Activated CD8-positive, alpha-beta memory T cell treated with anti-CD3 and anti-CD28 coated beads for 1 hour (primary cell): ENCODE data around the gene STX4.
A peak's percentile ranks its signal among the peaks of the same experiment; 100 is the strongest.
"Not testable (repeated sequence)": the region's sequence is repeated elsewhere in the genome, so short reads cannot be mapped to it uniquely, and the experiment has no call there.

ENCODE experiments used
- DNase-seq, 2 donors: peaks; one replicate each; pipeline ENCODE4 v3.0.0-alpha.2; 2020; ENCODE audit warnings: low read depth in 1 of 2; ENCODE audit errors: extremely low read depth in 1 of 2

Gene STX4

GRCh38 chr16:30998852-30999761, 34.3 kb upstream of the STX4 start:
- DNase-seq, result no peak

DNA sequence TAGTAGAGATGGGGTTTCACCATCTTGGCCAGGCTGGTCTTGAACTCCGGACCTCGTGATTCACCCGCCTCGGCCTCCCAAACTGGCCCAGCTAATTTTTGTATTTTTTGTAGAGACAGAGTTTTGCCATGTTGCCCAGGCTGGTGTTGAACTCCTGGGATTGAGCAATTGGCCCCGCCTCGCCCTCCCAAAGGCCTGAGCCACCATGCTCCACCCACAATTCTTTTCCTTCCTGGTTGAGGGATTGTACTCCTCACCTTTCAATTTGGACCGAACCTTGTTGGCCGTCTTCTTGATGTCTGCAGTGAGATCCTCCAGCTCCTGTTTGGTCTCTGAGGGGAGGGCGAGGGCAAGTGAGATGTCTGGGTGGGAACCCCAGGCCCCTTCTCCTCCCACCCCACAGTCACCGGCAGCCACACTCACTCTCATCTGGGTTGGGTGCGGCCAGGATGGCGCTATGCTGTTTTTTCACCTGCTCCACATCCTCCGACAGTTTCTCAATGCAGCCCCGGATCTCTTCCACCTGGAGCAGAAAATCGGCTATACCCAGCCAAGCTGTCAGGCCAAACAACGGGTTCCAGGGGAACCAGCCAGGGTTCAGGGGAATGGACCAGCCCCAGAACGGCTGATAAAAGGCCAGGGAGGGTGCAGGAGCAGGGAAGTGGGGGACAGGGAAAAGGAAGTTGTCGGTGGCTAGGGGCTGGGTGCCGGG, 32.5 kb upstream of the STX4 start:
- no peak for DNase-seq

- no peak for DNase-seq
These were observed 31.7 kb upstream of the STX4 start for GRCh38 chr16:31001507-31002249.

GRCh38 chr16:31002250-31002700, 31.1 kb upstream of the STX4 start:
- no peak for DNase-seq

DNA sequence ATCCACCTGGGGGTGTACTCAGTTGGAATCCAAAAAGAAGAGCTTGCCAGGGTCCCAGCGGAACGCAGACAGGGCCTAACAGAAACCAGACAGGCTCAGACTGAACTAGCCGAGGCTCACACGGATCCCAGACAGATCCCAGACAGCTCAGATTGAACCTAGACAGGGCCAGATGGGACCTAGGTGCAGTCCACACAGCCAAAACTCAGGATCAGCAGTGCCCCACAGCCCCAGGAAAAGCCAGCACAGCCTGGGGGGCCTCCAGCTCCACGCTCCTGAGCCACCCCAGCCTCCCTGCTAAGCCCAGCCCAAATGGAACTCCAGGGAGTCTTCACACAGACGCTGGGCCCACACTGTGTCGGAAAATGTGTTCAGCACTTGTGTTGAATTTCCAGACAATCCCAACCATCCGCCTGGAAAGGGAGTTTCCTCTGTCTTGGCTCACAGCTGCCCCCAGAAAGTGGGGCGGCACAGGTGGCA, 30.5 kb upstream of the STX4 start:
- no peak for DNase-seq

DNA sequence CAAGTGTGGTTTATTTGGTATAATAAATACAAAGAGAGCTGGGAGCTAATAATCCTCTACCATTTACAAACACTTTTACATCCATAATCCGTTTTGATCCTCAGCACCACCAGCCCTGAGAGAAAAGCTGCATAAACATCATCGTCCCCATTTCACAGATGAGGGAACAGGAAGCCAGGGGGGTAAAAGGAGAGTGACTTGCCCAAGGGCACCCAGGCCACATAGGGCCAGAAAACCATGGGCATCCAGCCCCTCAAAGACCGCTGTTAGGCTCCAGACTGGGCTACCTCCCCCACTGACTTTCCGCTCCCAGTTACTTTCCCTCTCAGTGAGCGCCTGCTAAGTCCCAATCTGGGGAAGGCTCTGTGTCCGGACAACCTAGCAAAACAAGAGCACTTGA, 29.6 kb upstream of the STX4 start:
- DNase-seq, result no peak

- no peak for DNase-seq
These were observed 28.7 kb upstream of the STX4 start for GRCh38 chr16:31004658-31005057.

DNA sequence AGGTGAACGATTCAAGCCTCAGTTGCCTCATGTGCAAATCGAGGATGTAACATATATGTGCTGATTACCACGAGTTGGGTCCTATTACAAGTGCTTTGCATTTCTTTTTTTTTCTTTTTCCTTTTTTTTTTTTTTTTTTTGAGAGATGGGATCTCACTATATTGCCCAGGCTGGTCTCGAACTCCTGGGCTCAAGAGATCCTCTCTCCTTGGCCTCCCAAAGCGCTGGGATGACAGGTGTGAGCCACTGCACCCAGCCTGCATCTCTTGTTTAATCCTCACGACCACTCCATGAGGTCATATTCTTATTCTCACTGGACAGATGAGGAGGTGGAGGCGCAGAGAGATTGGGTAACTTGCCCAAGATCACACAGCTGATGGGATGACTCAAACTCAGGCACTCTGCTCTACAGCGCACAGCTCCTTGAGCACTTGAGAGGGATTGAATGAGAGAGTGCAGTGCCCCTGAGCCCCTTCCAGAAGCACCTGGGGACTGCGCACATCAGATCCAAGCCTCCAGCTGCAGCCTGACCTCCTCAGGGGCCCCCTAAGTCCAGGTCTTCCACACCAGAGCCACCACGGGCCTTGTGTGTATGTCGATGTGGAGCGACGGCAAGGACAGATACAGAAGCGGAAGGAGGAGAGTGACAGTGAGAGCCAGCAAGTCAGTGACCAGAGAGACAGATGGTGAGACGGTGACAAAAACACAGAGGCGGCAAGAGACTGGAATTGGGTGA, 27.8 kb upstream of the STX4 start:
- no peak for DNase-seq

- DNase-seq, result no peak
These were observed 27.3 kb upstream of the STX4 start for GRCh38 chr16:31006086-31006385.

DNA sequence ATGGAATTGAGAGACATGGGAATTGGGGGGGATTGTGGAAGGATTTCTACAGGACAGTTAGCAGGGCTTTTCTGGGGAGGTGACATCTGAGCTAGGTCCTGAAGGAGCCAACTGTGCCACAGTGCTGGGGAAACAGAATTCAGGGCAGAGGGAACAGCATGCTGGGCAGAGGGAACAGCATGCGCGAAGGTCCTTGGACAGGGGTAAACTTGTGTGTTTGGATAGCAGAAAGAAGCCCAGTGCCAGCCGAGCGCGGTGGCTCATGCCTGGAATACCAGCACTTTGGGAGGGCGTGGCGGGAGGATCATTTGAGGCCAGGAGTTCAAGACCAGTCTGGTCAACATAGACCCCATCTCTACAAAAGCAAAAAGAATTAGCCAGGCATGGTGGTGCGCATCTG, 26.8 kb upstream of the STX4 start:
- no peak for DNase-seq

GRCh38 chr16:31007684-31008083, 25.7 kb upstream of the STX4 start:
- no peak for DNase-seq

DNA sequence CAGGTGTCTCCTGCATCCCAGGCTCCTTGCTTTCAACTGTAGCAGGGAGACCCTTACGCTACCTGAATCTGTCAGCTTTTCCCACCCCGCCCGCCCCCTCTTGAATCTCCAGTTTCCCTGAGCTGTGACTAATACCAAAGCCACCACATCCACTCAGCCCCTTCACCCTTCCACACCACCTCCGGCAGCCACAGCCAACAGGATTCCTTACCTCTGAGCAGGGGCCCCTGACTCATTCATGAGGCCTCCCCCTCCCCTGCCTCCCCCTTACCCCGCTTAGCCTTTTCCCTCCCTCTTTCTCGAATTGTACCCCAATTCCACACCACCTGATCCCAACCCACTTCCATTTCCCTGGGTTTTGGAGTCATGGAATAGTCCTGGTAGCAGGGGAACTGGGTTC, 25.2 kb upstream of the STX4 start:
- no peak for DNase-seq

GRCh38 chr16:31008551-31008950, 24.8 kb upstream of the STX4 start:
- no peak for DNase-seq

DNA sequence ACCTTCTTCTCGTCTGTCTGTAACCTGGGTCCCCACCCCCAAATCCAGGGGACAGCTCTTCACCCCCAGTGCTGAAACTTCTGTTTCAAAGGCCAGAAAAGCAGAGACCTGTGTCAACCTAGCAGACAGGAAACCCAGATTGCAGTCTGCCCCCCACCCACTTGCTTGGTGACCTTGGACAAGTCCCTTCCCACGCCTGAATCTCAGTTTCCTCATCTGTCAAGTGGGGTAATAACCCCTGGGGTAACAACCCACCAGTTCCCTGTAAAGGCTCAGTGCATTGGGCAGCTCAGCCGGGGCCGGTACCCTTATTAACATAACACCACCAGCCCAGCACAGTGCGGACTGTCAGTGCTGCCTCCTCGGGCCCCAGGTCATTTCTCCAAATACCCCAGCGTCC, 24.2 kb upstream of the STX4 start:
- DNase-seq, result no peak

DNA sequence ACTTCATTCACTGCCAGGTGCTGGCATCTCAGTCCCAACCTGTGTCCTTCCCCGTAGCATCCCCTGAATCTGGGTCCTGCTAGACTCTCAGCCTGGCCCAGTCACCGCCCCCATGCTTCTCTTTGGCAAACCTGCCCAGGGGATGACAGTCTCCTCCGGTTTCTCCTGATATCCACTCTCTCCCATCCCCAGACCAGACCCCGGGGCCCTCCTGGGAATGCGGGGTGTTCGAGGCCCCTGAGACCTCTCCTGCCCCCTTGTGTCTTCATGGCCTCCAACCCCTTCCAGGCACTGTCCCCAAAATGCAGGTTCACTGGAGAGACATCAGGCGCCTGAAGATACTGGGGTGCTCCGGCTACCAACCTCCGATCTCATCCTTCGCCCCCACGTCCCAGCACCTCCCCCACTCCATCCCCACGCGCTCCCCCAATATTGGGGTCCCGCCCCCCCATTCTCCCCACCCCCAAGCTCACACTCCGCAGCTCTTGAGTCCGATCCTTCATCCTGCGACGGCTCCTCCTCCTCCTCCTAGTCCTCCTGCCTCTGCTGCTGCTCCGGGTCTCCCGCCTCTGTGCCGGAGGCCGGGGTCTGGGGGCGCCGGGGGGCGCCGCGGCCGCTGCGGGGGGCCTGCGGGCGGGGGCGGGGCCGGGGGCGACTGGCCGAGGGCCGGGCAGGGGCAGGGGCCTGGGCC, 23.3 kb upstream of the STX4 start:
- no peak for DNase-seq

- DNase-seq, result peak; percentile 9 to 36
These were observed 22.6 kb upstream of the STX4 start, which contains the start of gene STX1B for GRCh38 chr16:31010585-31011325. TSS of gene STX1B (minus strand) at chr16:31010638. CDS start at chr16:31010396, 242 bp downstream.

- not testable (repeated sequence) for DNase-seq
These were observed 21.5 kb upstream of the STX4 start for GRCh38 chr16:31011815-31012214.

- DNase-seq, result not testable (repeated sequence)
These were observed 20.1 kb upstream of the STX4 start for GRCh38 chr16:31013292-31013691.

GRCh38 chr16:31016018-31016417, 17.3 kb upstream of the STX4 start:
- DNase-seq, result no peak
